HG03469 (cell line): ENCODE measurements around the gene REC114.
"Not testable (repeated sequence)": the region's sequence is repeated elsewhere in the genome, so short reads cannot be mapped to it uniquely, and the experiment has no call there.

ENCODE experiments used
- ATAC-seq: cut with Tn5 transposase; IDR thresholded peaks from one replicate; pipeline ENCODE4 v1.9.1; 2021; ENCODE audit warnings: mild to moderate bottlenecking, moderate library complexity, moderate number of reproducible peaks; ENCODE audit not compliant: unreplicated experiment

REC114 gene

GRCh38 chr15:73454096-73454495, 11.1 kb downstream of the REC114 start:
- no peak for ATAC-seq

GRCh38 chr15:73455876-73456275, 12.9 kb downstream of the REC114 start:
- ATAC-seq: no peak

GRCh38 chr15:73457334-73457733, 14.4 kb downstream of the REC114 start:
- ATAC-seq: no peak

- ATAC-seq: no peak
Measured at GRCh38 chr15:73460662-73461061, 17.7 kb downstream of the REC114 start.

GRCh38 chr15:73464602-73465001, 21.6 kb downstream of the REC114 start:
- ATAC-seq: no peak

GRCh38 chr15:73467758-73468157, 24.8 kb downstream of the REC114 start:
- ATAC-seq: no peak

GRCh38 chr15:73474785-73475184, 31.8 kb downstream of the REC114 start:
- ATAC-seq: no peak

GRCh38 chr15:73476704-73477216, 33.8 kb downstream of the REC114 start:
- ATAC-seq: no peak

GRCh38 chr15:73480050-73480449, 37.1 kb downstream of the REC114 start:
- no peak for ATAC-seq

GRCh38 chr15:73482166-73482565, 39.2 kb downstream of the REC114 start:
- no peak for ATAC-seq

- no peak for ATAC-seq
Measured at GRCh38 chr15:73483053-73483452, 40.1 kb downstream of the REC114 start.

GRCh38 chr15:73485372-73485771, 42.4 kb downstream of the REC114 start:
- ATAC-seq: no peak

GRCh38 chr15:73485885-73486284, 42.9 kb downstream of the REC114 start:
- not testable (repeated sequence) for ATAC-seq

GRCh38 chr15:73488698-73489097, 45.7 kb downstream of the REC114 start:
- no peak for ATAC-seq

GRCh38 chr15:73493922-73494321, 51.0 kb downstream of the REC114 start:
- no peak for ATAC-seq

GRCh38 chr15:73495181-73495580, 52.2 kb downstream of the REC114 start:
- no peak for ATAC-seq

GRCh38 chr15:73500696-73501095, 57.7 kb downstream of the REC114 start:
- ATAC-seq: no peak

GRCh38 chr15:73504885-73505284, 61.9 kb downstream of the REC114 start:
- ATAC-seq: no peak

GRCh38 chr15:73515527-73515926, 72.6 kb downstream of the REC114 start:
- ATAC-seq: no peak

GRCh38 chr15:73517566-73517965, 74.6 kb downstream of the REC114 start:
- ATAC-seq: no peak

- no peak for ATAC-seq
Measured at GRCh38 chr15:73518180-73518862, 75.4 kb downstream of the REC114 start.

GRCh38 chr15:73518876-73519733, 76.1 kb downstream of the REC114 start:
- no peak for ATAC-seq
